HepG2 (cell line): ENCODE data around the gene ZBBX. TPM values are rescaled to one million over a fixed set of nuclear protein-coding genes. Genes with fewer than 3 reads are reported as not detected.

Experiments used
- ATAC-seq: fragments of 200-7000 bp; cut with Tn5 transposase; 3 replicates; pipeline ENCODE4 v1.9.1; 2020; ENCODE audit warnings: mild to moderate bottlenecking, moderate library complexity
- BruUV-seq: library from RNA; stranded (reverse); fragments of 400-500 nt; replicated peaks from 2 replicates; lab custom pipeline; 2021; lab: Mats Ljungman, UMichigan
- CTCF ChIA-PET: fragments of 300-600 bp; formaldehyde crosslinking; extraction: SDS; loops from one replicate; lab custom pipeline; 2021; ENCODE audit warnings: low total read pairs, inconsistent platforms, low intra/inter-chr PET ratio; lab: Yijun Ruan, JAX
- POLR2A ChIA-PET: fragments of 350-600 bp; sonication (Branson Sonifier 250); formaldehyde crosslinking; loops from one replicate; lab custom pipeline; 2020; ENCODE audit warnings: antibody characterized with exemption, inconsistent platforms; lab: Yijun Ruan, JAX
- DNase-seq: peaks from one replicate; pipeline ENCODE4 v3.0.0-alpha.2; 2015; ENCODE audit warnings: low spot score
- FAIRE-seq: peaks from 3 replicates; lab custom pipeline; 2011; peaks lifted over from hg19 to GRCh38; lab: Jason Lieb, UNC
- H2AFZ ChIP-seq: one replicate; pipeline ENCODE4 v1.6.1; 2011; ENCODE audit warnings: low read length, inconsistent platforms
- H3K27ac ChIP-seq: fragments of 300-600 bp; 3 replicates; pipeline ENCODE4 v1.8.0; 2011; ENCODE audit warnings: mixed run types, mild to moderate bottlenecking, mixed read lengths, low read length, inconsistent platforms; ENCODE audit not compliant: insufficient read depth; ENCODE audit errors: extremely low read length
- H3K27me3 ChIP-seq, 2 experiments: fragments of 200-600 bp in 1 of 2; 2 replicates in 1 of 2; 3 replicates in 1 of 2; pipeline versions ENCODE4 v1.6.0 to v1.8.0; 2011; ENCODE audit warnings: low read length in 2 of 2, mild to moderate bottlenecking in 2 of 2, moderate library complexity in 2 of 2, inconsistent platforms in 1 of 2; ENCODE audit not compliant: insufficient read depth in 2 of 2, control insufficient read depth in 1 of 2
- H3K36me3 ChIP-seq, 2 experiments: fragments of 200-600 bp in 1 of 2; replicated peaks in 1 of 2; 2 replicates in 1 of 2; 3 replicates in 1 of 2; pipeline versions ENCODE4 v1.5.1 to v1.8.0; 2011; ENCODE audit warnings: low read length in 2 of 2, inconsistent platforms in 1 of 2; ENCODE audit not compliant: insufficient read depth in 2 of 2, control insufficient read depth in 1 of 2
- H3K4me1 ChIP-seq: 2 replicates; pipeline ENCODE4 v1.5.1; 2012; ENCODE audit warnings: low read length, inconsistent platforms; ENCODE audit not compliant: insufficient read depth
- H3K4me2 ChIP-seq: 2 replicates; pipeline ENCODE4 v1.6.0; 2011; ENCODE audit warnings: low read depth, low read length, inconsistent platforms
- H3K4me3 ChIP-seq, 3 experiments: fragments of 200-600 bp in 1 of 3; sonication (generic), shearing (Covaris generic) in 1 of 3; replicated peaks in 1 of 3; 2 replicates each; pipeline ENCODE4 v1.5.1; 2011 to 2016; ENCODE audit warnings: low read length in 3 of 3, inconsistent platforms in 2 of 3, low read depth in 2 of 3, mild to moderate bottlenecking in 2 of 3, control low read depth in 1 of 3, mixed read lengths in 1 of 3; ENCODE audit not compliant: insufficient read depth in 1 of 3
- H3K79me2 ChIP-seq: one replicate; pipeline ENCODE4 v1.6.1; 2011; ENCODE audit warnings: low read length, inconsistent platforms; ENCODE audit not compliant: insufficient read depth
- H3K9ac ChIP-seq: 2 replicates; pipeline ENCODE4 v1.6.0; 2011; ENCODE audit warnings: mild to moderate bottlenecking, low read depth, low read length, inconsistent platforms; ENCODE audit not compliant: insufficient read depth
- H3K9me3 ChIP-seq: 2 replicates; pipeline ENCODE4 v1.5.1; 2012; ENCODE audit warnings: mild to moderate bottlenecking, low read length
- H4K20me1 ChIP-seq: 2 replicates; pipeline ENCODE4 v1.6.0; 2011; ENCODE audit warnings: inconsistent platforms, mild to moderate bottlenecking, low read length, moderate library complexity; ENCODE audit not compliant: insufficient read depth
- AHDC1 ChIP-seq: sonication (generic); formaldehyde crosslinking; IDR thresholded peaks from 2 replicates; pipeline ENCODE4 v1.5.1; 2020; ENCODE audit warnings: mild to moderate bottlenecking, missing genetic modification reagents, borderline replicate concordance
- DPF2 ChIP-seq: sonication (generic); formaldehyde crosslinking; IDR thresholded peaks from 2 replicates; pipeline ENCODE4 v1.4.0; 2020; ENCODE audit warnings: mild to moderate bottlenecking, low read depth, missing genetic modification reagents, borderline replicate concordance
- GATAD2A ChIP-seq: IDR thresholded peaks from 2 replicates; pipeline ENCODE4 v1.6.1; 2016
- KDM5A ChIP-seq: fragments of 200-600 bp; sonication (generic); IDR thresholded peaks from 2 replicates; pipeline ENCODE4 v1.7.0; 2018; ENCODE audit warnings: antibody characterized with exemption, mild to moderate bottlenecking, low read length, borderline replicate concordance
- RNF2 ChIP-seq: fragments of 450-650 bp; conservative IDR thresholded peaks from 2 replicates; pipeline ENCODE4 v1.6.1; 2016; ENCODE audit warnings: low read depth
- TRIM22 ChIP-seq: fragments of 450-650 bp; IDR thresholded peaks from 2 replicates; pipeline ENCODE4 v1.6.1; 2017
- XBP1 ChIP-seq: sonication (generic); formaldehyde crosslinking; IDR thresholded peaks from 2 replicates; pipeline ENCODE4 v1.5.0; 2020; ENCODE audit warnings: missing genetic modification reagents
- ZBTB42 ChIP-seq: sonication (generic); formaldehyde crosslinking; IDR thresholded peaks from 2 replicates; pipeline ENCODE4 v1.5.0; 2020; ENCODE audit warnings: mild to moderate bottlenecking, missing genetic modification reagents
- ZNF430 ChIP-seq: sonication (generic); formaldehyde crosslinking; IDR thresholded peaks from 2 replicates; pipeline ENCODE4 v1.9.0; 2021; ENCODE audit warnings: mild to moderate bottlenecking, missing genetic modification reagents
- ZNF7 ChIP-seq: IDR thresholded peaks from 2 replicates; pipeline ENCODE4 v1.6.1; 2016; ENCODE audit warnings: missing biosample characterization, missing genetic modification reagents
- ZNF749 ChIP-seq: sonication (generic); formaldehyde crosslinking; IDR thresholded peaks from 2 replicates; pipeline ENCODE4 v1.8.0; 2022; ENCODE audit warnings: mild to moderate bottlenecking, missing genetic modification reagents, moderate library complexity, borderline replicate concordance
- WGBS: methylation state at CpG from one replicate; pipeline ENCODE4 v1.1.6; 2017; ENCODE audit warnings: low lambda C conversion rate; 5-methylcytosine and 5-hydroxymethylcytosine counted together
- in situ Hi-C: cut with HindIII; loops from 2 replicates; pipeline ENCODE4 v1.10.0; 2017; ENCODE audit warnings: low pct_unique_long_range_greater_than_20kb; ENCODE audit not compliant: extremely low pct_ligation_motif_present
- intact Hi-C: fragments of 100-400 bp; cut with micrococcal nuclease; formaldehyde crosslinking; loops from one replicate; pipeline ENCODE4 v1.10.0; 2022; ENCODE audit not compliant: unreplicated experiment
- polyA plus RNA-seq, 8 experiments: library from polyadenylated mRNA; depleted of rRNA in 3 of 8; stranded (reverse) in 7 of 8; unstranded in 1 of 8; fragments of >200 nt; fragmentation: Illumina TruSeq in 4 of 8; extraction: Trizol in 4 of 8; gene quantifications; 2 replicates each; pipeline versions ENCODE4 v1.2.1 to v1.2.3, GENCODE V29; 2011 to 2016; ENCODE audit warnings: low read depth in 4 of 8, missing spikeins in 1 of 8, mixed read lengths in 1 of 8; ENCODE audit not compliant: insufficient read depth in 1 of 8
- total RNA-seq, 5 experiments: library from RNA; depleted of rRNA; stranded (reverse); fragments of >200 nt; fragmentation: Illumina TruSeq; extraction: Trizol; gene quantifications; 2 replicates each; pipeline ENCODE4 v1.2.3, GENCODE V29; 2016; ENCODE audit warnings: low read depth in 1 of 5

ZBBX gene
- total and polyA plus RNA-seq, 2 of the 13 experiments (the other 11 are each of a cell fraction or from before 2014, with no cell fraction given), result not detected

GRCh38 chr3:167241048-167241845 lies 138.8 kb downstream of the ZBBX start:
- WGBS, result 0% methylated on average over 1 of the region's 1 CpG
- intact Hi-C loops, result no loop called here
- H2AFZ ChIP-seq, result no peak overlapping the region
- H3K36me3 ChIP-seq, result no peaks in the 10 kb centered on the region
- H3K27ac ChIP-seq, result no peak overlapping the region
- ChIA-PET POLR2A (no interaction called here), CTCF (no interaction called here)
- H3K9me3 ChIP-seq, result no peaks in the 10 kb centered on the region
- ATAC-seq (no peak), DNase-seq (no peak), FAIRE-seq (no peak)
- no TSS peak for BruUV-seq
- H3K79me2 ChIP-seq, result no peaks in the 10 kb centered on the region
- no peak overlapping the region for H3K4me3 ChIP-seq
- no peak overlapping the region for H3K9ac ChIP-seq
- no peaks in the 10 kb centered on the region for H3K4me1 ChIP-seq
- in situ Hi-C loops, result no loop called here
- no peaks in the 10 kb centered on the region for H4K20me1 ChIP-seq
- no peaks in the 10 kb centered on the region for H3K27me3 ChIP-seq
- H3K4me2 ChIP-seq, result no peak overlapping the region
- TF ChIP-seq AHDC1 (CRISPR knock-in tag), result no peak
- no peak for TF ChIP-seq ZNF7 (CRISPR knock-in tag)
- no peak for TF ChIP-seq DPF2
- no peak for TF ChIP-seq ZNF749
- no peak for TF ChIP-seq GATAD2A (CRISPR knock-in tag)
- TF ChIP-seq RNF2, result no peak
- no peak for TF ChIP-seq XBP1
- no peak for TF ChIP-seq ZNF430 (CRISPR knock-in tag)
- no peak for TF ChIP-seq KDM5A
- TF ChIP-seq ZBTB42, result no peak
- no peak for TF ChIP-seq TRIM22
